Cortex of kidney (tissue), 1 donor: Measurements from ENCODE around the gene METTL27.
"Not testable (repeated sequence)": the region's sequence is repeated elsewhere in the genome, so short reads cannot be mapped to it uniquely, and the experiment has no call there.

Source experiments
- DNase-seq: peaks from one replicate; lab custom pipeline; 2025; lab: John Stamatoyannopoulos, UW

The METTL27 gene

GRCh38 chr7:73817121-73817520 lies 25.2 kb downstream of the METTL27 start:
- no peak for DNase-seq

DNA sequence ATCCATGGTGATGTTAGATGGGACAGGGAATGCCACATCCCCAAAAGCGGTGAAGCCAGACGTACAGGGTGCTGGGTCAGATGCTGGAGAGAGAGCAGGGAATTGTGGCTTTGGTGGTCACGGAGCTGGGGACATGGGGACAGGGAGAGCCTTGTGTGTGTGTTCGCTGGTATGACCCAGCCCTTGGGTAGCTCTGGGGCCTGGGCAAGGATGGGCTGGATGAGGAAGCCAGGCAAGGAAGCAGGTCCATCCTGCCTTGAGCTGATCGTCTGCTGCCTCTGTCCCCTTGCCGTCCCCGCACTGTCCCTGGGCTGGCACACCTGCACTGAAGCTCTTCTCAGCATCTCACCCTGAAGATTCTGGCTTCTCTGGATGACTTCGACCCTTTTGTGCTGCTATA lies 26.9 kb downstream of the METTL27 start:
- no peak for DNase-seq

DNA sequence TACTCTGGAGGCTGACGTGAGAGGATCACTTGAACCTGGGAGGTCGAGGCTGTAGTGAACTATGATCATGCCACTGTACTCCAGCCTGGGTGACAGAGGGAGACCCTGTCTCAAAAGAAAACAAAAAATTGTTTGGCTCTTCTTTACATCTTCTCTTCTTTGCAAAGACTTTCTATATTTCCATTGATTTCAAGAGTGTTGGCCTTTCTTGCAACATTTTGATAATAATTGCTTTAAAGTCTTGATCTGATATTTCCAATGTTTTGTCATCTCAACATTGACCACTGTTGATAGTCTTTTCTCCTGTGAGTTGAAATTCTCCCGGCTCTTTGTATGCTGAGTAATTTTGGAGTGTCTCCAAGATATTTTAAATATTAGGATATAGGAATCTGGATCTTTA lies 29.3 kb downstream of the METTL27 start:
- no peak for DNase-seq

DNA sequence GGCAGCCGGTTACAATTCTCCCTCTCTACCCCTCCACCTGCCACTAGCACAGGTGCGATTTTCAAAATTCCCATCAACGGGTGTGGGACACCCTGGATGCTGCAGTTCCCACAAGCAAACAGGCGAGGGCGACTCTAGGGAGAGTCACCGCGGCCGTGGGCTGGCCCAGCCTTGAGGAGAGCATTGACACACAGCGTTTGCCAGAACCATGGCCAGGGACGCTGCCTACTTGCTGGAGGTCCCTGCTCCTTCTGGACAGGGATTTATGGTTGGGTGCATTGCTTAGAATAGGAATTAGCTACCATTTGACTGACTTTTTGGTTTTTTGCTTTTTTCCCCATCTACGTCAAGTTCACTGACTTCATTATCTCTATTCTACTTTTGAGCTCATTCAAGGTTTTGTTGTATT lies 30.6 kb downstream of the METTL27 start:
- DNase-seq: no peak

- no peak for DNase-seq
These were observed 31.3 kb downstream of the METTL27 start for GRCh38 chr7:73810998-73811360.

DNA sequence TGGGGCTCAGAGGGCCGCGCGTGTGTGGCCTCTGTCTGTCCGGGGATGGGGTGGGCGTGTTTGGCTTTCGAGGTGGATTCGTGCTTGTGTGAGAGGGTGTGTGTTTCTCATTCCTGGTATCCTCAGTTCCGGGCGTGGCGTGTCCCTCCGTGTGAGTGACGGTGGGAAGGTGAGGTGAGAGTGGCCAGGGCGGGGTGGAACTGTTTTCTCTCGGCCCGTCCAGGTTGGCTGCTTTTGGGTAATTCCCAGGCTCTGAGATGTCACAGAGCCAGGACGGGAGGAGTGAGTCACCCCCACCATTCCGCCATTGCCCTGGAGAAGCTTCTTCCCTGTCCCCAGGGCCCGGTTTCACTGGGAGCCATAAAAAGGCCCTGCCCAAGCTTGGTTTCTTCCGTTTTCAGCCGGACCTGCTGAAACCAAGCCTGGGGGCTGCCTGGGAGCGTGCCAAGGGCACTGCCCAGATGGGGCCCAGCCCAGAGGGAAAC lies 32.8 kb downstream of the METTL27 start:
- DNase-seq: no peak

DNA sequence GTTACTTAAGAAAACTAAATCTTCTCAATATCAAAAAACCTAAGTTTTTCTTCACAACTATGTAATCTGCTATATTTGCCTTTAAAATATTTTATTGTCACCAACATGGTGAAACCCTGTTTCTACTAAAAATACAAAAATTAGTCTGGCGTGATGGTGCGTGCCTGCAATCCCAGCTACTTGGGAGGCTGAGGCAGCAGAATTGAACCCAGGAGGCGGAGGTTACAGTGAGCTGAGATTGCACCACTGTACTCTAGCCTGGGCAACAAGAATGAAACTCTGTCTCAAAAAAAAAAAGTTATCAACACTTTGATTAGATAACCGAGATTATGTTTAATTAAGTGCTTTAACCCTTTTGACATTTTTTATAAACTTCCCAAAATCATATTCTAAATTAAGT lies 39.9 kb downstream of the METTL27 start:
- no peak for DNase-seq

- no peak for DNase-seq
These were observed 40.7 kb downstream of the METTL27 start for GRCh38 chr7:73801577-73801976.

GRCh38 chr7:73799282-73800141 lies 42.8 kb downstream of the METTL27 start:
- DNase-seq: no peak

GRCh38 chr7:73797176-73797575 lies 45.1 kb downstream of the METTL27 start:
- DNase-seq: not testable (repeated sequence)

DNA sequence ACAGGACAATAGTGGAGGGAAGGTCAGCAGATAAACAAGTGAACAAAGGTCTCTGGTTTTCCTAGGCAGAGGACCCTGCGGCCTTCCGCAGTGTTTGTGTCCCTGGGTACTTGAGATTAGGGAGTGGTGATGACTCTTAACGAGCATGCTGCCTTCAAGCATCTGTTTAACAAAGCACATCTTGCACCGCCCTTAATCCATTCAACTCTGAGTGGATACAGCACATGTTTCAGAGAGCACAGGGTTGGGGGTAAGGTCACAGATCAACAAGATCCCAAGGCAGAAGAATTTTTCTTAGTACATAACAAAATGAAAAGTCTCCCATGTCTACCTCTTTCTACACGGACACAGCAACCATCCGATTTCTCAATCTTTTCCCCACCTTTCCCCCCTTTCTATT lies 45.7 kb downstream of the METTL27 start:
- not testable (repeated sequence) for DNase-seq

DNA sequence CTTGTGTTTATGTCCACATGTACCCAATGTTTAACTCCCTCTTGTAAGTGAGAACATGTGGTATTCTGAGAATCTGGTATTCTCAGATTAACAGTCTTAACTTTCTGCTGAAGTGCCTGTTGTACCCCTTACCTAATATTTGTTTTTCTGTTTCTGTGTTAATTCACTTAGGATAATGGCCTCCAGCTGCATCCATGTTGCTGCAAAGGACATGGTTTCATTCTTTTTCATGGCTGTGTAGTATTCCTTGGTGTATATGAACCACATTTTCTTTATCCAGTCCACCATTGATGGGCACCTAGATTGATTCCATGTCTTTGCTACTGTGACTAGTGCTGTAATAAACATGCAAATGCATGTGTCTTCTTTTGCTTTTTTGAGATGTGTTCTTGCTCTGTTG lies 47.1 kb downstream of the METTL27 start:
- not testable (repeated sequence) for DNase-seq

GRCh38 chr7:73791170-73791690 lies 51.1 kb downstream of the METTL27 start:
- not testable (repeated sequence) for DNase-seq

GRCh38 chr7:73789051-73789450 lies 53.3 kb downstream of the METTL27 start:
- no peak for DNase-seq

GRCh38 chr7:73787786-73788048 lies 54.6 kb downstream of the METTL27 start:
- DNase-seq: not testable (repeated sequence)

DNA sequence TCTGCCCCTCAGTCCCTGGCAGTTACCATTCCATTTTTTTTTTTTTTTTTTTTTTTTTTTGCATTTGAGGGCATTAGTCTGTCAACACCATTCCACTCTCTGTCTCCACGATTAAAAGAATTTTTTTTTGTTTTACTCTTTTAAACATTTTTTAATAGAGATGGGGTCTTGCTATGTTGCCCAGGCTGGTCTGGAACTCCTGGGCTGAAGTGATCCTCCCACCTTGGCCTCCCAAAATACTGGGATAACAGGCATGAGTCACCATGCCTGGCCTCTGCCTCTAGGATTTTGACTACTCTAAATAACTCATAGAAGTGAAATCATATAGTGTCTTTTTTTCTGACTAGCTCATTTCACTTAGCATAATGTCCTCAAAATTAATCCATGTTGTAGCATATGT lies 55.7 kb downstream of the METTL27 start:
- DNase-seq: no peak
